Calu3 (cell line): ENCODE measurements around the gene FAM180B. TPM values are rescaled to one million over a fixed set of nuclear protein-coding genes. Genes with fewer than 3 reads are reported as not detected.

Source experiments
- BruUV-seq: library from RNA; stranded (reverse); fragments of 400-500 nt; replicated peaks from 2 replicates; lab custom pipeline; 2021; lab: Mats Ljungman, UMichigan
- CTCF ChIA-PET: fragments of 300-600 bp; sonication (Branson Sonifier 250); formaldehyde crosslinking; loops from one replicate; lab custom pipeline; 2022; ENCODE audit warnings: antibody characterized with exemption; lab: Charles Lee
- DNase-seq: peaks from one replicate; pipeline ENCODE4 v3.0.0; 2022
- H3K27ac Mint-ChIP-seq: one replicate; pipeline ENCODE4 v1.8.0; 2022; ENCODE audit warnings: mixed read lengths; ENCODE audit not compliant: unreplicated experiment
- H3K27me3 Mint-ChIP-seq: one replicate; pipeline ENCODE4 v1.8.0; 2022; ENCODE audit warnings: mixed read lengths; ENCODE audit not compliant: unreplicated experiment
- H3K36me3 Mint-ChIP-seq: one replicate; pipeline ENCODE4 v1.8.0; 2022; ENCODE audit warnings: mild to moderate bottlenecking, moderate library complexity, mixed read lengths; ENCODE audit not compliant: insufficient read depth, unreplicated experiment
- H3K4me1 Mint-ChIP-seq: one replicate; pipeline ENCODE4 v1.8.0; 2022; ENCODE audit warnings: mild to moderate bottlenecking, low read depth, mixed read lengths; ENCODE audit not compliant: unreplicated experiment
- H3K4me3 Mint-ChIP-seq: one replicate; pipeline ENCODE4 v1.8.0; 2022; ENCODE audit warnings: mild to moderate bottlenecking, low read depth, moderate library complexity, mixed read lengths; ENCODE audit not compliant: unreplicated experiment
- H3K9me3 Mint-ChIP-seq: one replicate; pipeline ENCODE4 v1.8.0; 2022; ENCODE audit warnings: low read depth, mixed read lengths; ENCODE audit not compliant: unreplicated experiment
- intact Hi-C: fragments of 100-400 bp; cut with micrococcal nuclease; formaldehyde crosslinking; loops from one replicate; pipeline ENCODE4 v1.10.0; 2022; ENCODE audit not compliant: unreplicated experiment
- total RNA-seq: library from RNA; stranded (reverse); gene quantifications from 2 replicates; pipeline ENCODE4 v1.2.3, GENCODE V29; 2022
- TF ChIP-seq, protein P1 (sequence below): fragments of 200-600 bp; IDR thresholded peaks from one replicate; pipeline ENCODE4 v1.8.0; 2022; ENCODE audit warnings: antibody characterized with exemption; ENCODE audit not compliant: unreplicated experiment

Gene FAM180B
- total RNA-seq, 1 experiment from 2014 or later: not detected

DNA sequence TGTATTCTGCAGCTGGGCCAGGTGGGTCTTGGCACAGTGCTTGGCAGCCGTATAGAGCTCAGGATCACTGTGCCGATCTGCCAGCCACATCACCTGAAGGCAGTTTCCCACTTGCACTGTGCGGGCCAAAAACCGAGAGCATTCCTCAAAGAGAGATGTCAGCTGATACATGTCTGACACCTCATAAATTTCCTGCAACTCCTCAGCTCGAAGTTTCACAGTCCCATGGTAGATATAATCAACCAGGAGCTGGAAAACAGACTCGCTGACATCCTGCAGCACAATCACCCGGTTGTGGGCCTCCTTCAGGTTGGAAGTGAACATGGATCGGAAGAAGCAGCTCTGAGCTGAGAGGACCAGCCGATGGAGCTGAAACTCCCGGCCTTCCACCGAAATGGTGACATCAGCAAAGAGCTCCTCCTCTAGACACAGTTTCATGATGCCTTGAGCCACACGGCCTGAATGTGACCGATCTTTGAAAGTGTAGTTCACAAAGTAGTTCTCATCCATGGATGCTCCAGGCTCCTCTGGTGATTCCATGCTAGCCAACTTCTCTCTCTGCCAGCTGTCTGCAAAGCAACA lies 8.9 kb upstream of the FAM180B start:
- intact Hi-C loops: no loop called here
- CTCF ChIA-PET: no interaction called here

DNA sequence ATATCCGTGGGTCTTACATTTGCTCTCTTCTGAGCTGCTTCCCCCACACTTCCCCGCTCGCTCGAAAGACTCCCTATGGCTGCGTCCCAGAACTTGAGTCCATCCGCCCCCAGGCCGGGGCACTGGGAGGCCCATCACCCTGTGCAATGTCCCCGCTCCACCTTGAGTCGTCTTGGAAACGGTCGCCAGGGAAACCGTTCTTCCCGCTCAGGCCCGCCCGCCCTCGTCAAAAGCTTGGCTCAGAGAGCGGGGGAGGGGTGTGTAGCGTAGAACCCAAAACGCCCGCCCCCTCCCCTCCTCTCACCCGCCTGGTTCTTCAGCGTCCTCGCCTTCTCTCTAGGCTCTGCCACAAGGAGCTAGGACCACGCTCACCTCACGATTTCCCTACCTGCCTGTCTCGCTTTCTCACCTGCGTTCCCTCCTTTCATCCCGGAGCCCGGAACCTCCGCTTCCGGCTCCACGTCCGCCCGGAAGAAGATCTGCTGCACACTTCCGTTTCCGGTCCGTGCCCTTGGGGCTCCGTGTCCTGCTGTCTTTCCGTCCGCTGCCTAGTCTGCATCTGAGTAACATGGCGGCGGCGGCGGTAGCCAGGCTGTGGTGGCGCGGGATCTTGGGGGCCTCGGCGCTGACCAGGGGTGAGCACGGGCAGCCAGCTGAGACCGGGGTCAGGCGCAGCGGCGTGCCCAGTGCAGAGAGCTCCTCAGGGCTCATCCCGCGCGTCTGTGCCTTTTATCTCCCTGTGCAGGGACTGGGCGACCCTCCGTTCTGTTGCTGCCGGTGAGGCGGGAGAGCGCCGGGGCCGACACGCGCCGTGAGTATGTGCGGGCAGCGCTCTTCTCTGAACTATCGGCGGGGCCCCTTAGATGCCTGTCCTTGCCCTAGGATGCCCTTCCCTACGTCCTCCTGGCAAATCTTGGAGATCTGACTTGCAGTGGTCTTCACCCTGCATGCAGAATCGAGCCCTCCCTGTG lies 7.7 kb upstream of the FAM180B start, which contains the start of the genes KBTBD4 and NDUFS3:
TSS of gene KBTBD4 (minus strand) at position 447 of the 971 bp plus-strand sequence. CDS start at position 428, 19 bp downstream.
TSS of gene NDUFS3 (plus strand) at position 551 of the 971 bp plus-strand sequence. CDS start at position 569, 18 bp downstream.
- peaks cover 10% of the 10 kb centered on the region for H3K4me1 Mint-ChIP-seq
- CTCF ChIA-PET: no interaction called here
- H3K27me3 Mint-ChIP-seq: no peaks in the 10 kb centered on the region
- BruUV-seq: TSS peak; percentile 60
- peak within 1 kb of the TSS; percentile 95 for H3K4me3 Mint-ChIP-seq
- no peaks in the 10 kb centered on the region for H3K9me3 Mint-ChIP-seq
- peaks cover 57% of the 10 kb centered on the region for H3K36me3 Mint-ChIP-seq
- intact Hi-C loops: no loop called here
- DNase-seq: peak; percentile 88
- H3K27ac Mint-ChIP-seq: peak within 1 kb of the TSS; percentile 98
- TF ChIP-seq, protein P1, sequence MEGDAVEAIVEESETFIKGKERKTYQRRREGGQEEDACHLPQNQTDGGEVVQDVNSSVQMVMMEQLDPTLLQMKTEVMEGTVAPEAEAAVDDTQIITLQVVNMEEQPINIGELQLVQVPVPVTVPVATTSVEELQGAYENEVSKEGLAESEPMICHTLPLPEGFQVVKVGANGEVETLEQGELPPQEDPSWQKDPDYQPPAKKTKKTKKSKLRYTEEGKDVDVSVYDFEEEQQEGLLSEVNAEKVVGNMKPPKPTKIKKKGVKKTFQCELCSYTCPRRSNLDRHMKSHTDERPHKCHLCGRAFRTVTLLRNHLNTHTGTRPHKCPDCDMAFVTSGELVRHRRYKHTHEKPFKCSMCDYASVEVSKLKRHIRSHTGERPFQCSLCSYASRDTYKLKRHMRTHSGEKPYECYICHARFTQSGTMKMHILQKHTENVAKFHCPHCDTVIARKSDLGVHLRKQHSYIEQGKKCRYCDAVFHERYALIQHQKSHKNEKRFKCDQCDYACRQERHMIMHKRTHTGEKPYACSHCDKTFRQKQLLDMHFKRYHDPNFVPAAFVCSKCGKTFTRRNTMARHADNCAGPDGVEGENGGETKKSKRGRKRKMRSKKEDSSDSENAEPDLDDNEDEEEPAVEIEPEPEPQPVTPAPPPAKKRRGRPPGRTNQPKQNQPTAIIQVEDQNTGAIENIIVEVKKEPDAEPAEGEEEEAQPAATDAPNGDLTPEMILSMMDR: no peak

More for the DNA sequence above, 8.9 kb upstream of the FAM180B start:
- DNase-seq: no peak
- Mint-ChIP-seq H3K4me1 (peaks cover 10% of the 10 kb centered on the region), H3K9me3 (no peaks in the 10 kb centered on the region), H3K4me3 (peak overlapping the region; percentile 95), H3K36me3 (peaks cover 58% of the 10 kb centered on the region), H3K27ac (peak overlapping the region; percentile 98), H3K27me3 (no peaks in the 10 kb centered on the region)
- TF ChIP-seq, protein P1: no peak
- BruUV-seq: no TSS peak

DNA sequence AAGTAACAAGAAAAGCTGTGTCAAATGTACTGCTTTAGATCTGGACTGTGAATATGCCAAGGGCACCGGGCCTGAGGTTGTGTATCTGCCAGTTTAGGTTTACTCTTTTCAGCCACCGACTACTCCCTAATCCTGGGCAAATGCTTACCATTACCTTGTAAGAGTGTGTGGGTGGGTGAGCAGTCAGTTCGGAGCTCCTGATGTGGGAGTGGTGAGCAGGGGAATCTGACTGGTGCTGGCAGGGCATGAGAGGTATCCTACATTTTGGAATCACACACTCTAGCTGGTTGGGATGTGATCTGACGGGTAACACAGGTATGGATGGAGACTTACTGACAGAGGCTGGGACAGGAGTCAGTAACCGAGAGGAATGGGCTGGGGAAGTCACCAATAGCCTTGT lies 2.6 kb upstream of the FAM180B start:
- H3K9me3 Mint-ChIP-seq: no peaks in the 10 kb centered on the region
- no TSS peak for BruUV-seq
- no peaks in the 10 kb centered on the region for H3K27me3 Mint-ChIP-seq
- DNase-seq: no peak
- no peak overlapping the region for H3K4me3 Mint-ChIP-seq
- CTCF ChIA-PET: no interaction called here
- H3K27ac Mint-ChIP-seq: no peak overlapping the region
- H3K36me3 Mint-ChIP-seq: peaks cover 18% of the 10 kb centered on the region
- TF ChIP-seq, protein P1: no peak
- peaks cover 10% of the 10 kb centered on the region for H3K4me1 Mint-ChIP-seq
- intact Hi-C loops: no loop called here

DNA sequence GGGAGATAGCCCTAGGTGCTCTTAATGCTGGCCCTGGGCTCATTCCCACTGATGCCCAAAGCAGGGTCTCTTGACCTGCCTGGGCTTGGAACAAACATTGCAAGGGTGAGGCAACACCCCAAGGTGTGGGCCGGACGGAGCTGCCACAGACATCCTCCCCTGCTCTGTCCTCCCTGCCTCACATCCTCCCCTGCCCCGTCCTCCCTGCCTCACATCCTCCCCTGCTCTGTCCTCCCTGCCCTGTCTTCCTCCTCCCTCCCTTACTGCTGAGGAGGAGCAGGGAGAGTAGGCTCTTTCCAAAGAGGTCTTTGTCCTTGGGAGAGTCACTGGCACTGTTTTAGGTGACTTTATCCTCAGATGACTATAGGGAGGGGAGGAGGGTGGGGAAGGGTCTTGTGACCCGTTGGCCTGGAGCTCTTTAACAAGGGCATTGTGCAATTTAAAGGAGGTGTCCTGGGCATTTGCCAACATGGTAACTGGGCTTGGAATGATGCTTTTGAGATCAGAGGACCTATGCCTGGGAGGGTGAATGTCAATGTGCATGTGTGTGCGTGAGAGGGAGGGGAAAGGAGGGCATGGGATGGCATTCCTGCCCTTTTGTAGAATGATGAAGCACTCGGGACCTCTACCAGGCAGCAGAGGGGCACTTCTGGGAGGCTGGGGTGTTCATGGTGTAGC lies 700 bp downstream of the FAM180B start:
- peaks cover 4% of the 10 kb centered on the region for H3K27me3 Mint-ChIP-seq
- TF ChIP-seq, protein P1: no peak
- intact Hi-C loops: no loop called here
- H3K4me3 Mint-ChIP-seq: no peak overlapping the region
- no peak overlapping the region for H3K27ac Mint-ChIP-seq
- peaks cover 6% of the 10 kb centered on the region for H3K36me3 Mint-ChIP-seq
- CTCF ChIA-PET: no interaction called here
- no peak for DNase-seq
- H3K9me3 Mint-ChIP-seq: no peaks in the 10 kb centered on the region
- no TSS peak for BruUV-seq
- no peaks in the 10 kb centered on the region for H3K4me1 Mint-ChIP-seq
